ENCODE results near the gene CD8B.

GRCh38 chr2:86806059-86806857 lies 55.4 kb downstream of the CD8B start:
- no peak for TF ChIP-seq CTCF (conservative IDR thresholded peaks at IDR 0.05; ENCODE audit: low read depth, low read length)
- TF ChIP-seq EZH2 (IDR thresholded peaks at IDR 0.05; ENCODE audit: borderline replicate concordance, low read depth, low read length, poor library complexity, severe bottlenecking), result no peak
